VCaP (cell line): Measurements from ENCODE around the gene PUM2.

Experiments
- H3K27ac ChIP-seq: fragments of 450-650 bp; 2 replicates; pipeline ENCODE4 v1.5.1; 2017
- TF ChIP-seq, protein P1 (sequence below): fragments of 450-650 bp; conservative IDR thresholded peaks from 2 replicates; pipeline ENCODE4 v1.5.1; 2017; ENCODE audit warnings: mild to moderate bottlenecking, moderate library complexity

Gene PUM2

DNA sequence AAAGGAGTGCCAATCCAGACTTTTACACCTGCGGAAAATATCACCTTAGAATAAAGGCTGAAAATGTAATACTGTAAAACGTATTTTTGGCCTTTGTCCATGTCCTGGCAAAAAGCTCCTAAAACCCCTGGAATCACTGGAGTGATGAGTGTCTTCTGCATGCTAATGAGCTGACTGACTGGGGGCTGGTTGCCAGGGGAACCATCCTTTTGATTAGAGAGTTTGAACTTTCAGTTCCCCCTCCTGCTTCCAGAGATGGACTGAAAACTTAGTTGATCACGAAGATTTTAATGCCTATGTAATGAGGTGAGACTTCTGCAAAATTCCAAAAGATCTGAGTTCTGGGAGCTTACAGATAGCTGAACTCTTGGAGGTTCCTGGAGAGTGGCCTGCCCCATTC is 20.5 kb downstream of the PUM2 start:
- TF ChIP-seq, protein P1, sequence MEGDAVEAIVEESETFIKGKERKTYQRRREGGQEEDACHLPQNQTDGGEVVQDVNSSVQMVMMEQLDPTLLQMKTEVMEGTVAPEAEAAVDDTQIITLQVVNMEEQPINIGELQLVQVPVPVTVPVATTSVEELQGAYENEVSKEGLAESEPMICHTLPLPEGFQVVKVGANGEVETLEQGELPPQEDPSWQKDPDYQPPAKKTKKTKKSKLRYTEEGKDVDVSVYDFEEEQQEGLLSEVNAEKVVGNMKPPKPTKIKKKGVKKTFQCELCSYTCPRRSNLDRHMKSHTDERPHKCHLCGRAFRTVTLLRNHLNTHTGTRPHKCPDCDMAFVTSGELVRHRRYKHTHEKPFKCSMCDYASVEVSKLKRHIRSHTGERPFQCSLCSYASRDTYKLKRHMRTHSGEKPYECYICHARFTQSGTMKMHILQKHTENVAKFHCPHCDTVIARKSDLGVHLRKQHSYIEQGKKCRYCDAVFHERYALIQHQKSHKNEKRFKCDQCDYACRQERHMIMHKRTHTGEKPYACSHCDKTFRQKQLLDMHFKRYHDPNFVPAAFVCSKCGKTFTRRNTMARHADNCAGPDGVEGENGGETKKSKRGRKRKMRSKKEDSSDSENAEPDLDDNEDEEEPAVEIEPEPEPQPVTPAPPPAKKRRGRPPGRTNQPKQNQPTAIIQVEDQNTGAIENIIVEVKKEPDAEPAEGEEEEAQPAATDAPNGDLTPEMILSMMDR = no peak
- H3K27ac ChIP-seq = no peak overlapping the region

DNA sequence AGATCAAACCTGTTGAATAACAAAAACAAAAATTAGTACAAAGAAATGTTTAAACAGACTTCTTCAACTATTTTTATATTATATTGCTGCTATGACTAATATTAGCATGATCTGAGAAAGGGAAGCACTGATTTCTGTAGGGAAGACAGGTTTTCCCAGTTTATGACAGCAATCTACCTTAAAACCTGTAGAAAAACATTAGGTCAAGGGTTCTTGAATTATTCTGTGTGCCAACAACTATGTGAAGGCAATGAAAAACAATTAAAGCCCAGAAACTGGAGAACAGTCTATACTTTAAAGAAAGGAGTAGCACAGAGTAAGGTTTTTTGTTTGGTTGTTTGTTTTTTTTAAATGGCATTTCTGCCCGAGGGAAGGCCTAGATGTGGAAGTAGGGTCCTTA is 23.3 kb downstream of the PUM2 start:
- peak overlapping the region; percentile 28; the same call in 1 of the 2 replicates for H3K27ac ChIP-seq
- TF ChIP-seq, protein P1 = no peak

DNA sequence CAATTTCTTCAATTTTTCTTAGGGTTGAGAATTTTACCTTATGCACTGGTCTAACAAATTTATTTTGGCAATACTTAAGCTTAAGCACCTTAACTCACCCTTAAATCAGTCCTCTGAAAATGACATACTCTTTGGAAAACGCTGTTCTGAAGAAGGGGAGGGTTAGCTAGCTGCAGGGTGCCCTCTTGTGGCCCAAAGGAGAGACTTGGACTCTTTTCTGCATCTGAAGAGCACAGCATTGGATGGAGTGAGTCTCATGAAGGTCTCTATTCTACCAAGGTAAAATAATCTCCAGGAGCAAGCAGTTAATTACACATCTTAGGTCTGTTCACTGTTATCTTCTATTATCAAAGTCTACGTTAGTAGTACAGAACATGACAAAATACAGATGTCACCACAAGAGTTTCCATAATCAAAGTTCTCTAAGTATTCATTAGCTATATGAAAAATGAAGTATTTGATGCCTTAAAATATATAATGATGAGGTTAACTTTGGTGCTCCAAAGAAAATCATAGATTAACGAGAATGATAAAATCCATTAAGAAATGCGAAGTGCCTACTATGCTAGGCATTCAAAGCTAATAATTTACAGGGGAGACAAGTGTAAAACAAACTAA is 24.4 kb downstream of the PUM2 start:
- H3K27ac ChIP-seq = peak overlapping the region; percentile 28; the same call in 1 of the 2 replicates
- TF ChIP-seq, protein P1 = peak; percentile 93

DNA sequence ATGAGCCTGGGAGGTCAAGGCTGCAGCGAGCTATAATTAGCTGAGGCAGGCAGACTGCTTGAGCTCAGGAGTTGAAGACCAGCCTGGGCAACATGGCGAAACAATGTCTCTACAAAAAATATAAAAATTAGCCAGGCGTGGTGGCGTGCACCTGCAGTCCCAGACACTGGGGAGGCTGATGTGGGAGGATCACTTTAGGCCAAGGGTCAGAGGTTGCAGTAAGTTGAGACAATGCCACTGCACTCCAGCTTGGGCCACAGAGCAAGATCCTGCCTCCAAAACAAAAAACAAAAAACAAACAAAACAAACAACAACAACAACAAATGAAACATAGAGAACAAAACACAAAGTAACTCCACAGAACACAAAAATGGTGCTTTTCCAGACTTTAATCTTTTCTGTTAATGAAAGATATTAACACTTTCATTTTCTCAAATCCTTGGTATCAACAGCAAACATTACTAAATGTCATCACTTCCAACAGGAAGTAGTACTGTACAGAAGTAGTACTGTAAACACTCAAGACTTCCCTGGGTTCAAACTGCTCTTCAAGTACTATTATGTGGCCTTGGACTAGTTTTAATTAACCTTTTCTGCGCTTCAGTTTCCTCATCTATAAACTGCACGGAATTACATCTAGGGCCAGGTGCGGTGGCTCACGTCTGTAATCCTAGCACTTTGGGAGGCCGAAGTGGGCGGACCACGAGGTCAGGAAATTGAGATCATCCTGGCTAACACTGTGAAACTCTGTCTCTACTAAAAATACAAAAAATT is 27.9 kb downstream of the PUM2 start:
- no peak overlapping the region for H3K27ac ChIP-seq
- TF ChIP-seq, protein P1 = no peak

DNA sequence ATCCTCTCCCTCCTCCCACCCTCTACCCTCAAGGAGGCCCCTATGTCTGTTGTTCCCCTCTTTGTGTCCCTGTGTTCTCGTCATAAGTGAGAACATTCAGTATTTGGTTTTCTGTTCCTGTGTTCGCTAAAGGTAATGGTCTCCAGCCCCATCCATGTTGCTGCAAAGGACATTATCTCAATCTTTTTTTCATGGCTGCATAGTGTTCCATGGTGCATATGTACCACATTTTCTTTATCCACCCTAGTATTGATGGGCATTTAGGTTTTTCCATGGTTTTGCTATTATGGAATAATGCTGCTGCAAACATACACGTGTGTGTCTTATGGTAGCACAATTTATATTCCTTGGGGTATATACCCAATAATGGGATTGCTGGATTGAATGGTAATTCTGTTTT is 33.0 kb downstream of the PUM2 start:
- H3K27ac ChIP-seq = no peak overlapping the region
- TF ChIP-seq, protein P1 = no peak

DNA sequence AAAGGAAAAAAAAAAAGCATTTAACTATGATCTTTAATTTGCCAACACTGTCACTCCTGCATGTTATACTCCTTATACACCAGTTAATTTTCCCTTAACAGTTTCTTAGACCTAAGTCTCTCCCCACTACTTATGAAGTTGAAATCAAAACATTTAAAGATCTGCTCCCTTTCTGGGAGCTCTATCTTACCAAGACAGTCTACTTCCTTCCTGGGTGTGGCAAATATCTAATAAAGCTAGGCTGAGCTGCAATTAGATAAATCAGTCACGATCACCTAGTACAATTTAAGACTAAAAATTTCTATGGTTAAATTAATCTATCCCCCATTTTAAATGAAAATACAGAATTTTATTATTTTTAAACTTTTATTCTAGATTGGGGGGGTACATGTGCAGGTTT is 33.4 kb downstream of the PUM2 start:
- TF ChIP-seq, protein P1 = no peak
- H3K27ac ChIP-seq = no peak overlapping the region

DNA sequence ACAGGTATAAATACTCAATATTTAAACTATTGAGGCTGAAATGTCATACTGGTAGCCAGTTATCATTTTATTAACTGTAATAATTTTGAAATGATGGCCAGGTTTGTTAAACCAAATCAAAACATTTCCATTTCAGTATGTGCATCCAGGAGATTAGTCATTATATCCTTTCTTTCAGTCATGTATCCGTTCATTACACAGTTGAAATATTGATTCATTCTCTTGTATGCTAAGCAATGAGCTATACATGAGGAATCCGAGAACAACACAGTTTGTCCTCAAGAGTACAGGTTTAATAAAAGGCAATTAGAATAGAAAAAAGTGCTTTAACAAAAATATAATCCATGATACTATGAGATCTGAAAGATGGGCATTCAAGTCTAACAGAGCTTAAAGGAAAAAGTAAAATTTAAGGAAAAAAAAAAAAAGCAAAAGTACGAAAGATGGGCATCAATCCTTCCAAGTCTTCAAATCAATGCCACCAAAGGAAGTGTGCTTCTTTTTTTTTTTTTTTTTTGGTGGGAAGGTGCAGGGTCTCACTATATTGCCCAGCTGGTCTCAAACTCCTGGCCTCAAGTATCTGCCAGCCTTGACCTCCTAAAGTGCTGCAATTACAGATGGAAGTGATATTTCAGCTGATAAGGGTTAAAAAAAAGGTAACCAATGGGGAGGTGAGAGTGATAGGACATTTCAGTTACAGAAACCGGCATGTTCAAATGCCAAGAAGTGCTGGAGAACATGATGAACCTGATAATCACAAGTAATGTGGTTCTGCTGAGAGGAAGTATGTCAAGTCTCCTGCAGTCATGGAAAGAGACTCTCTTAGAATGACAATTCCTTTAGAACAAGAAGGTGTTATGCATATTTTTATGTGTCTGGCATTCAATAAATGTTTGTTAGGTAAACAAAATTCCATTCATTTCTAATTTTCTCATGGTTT is 35.8 kb downstream of the PUM2 start:
- TF ChIP-seq, protein P1 = no peak
- no peak overlapping the region for H3K27ac ChIP-seq
